AG04450 (cell line): ENCODE data around the gene FAM171A2. TPM values are rescaled to one million over a fixed set of nuclear protein-coding genes. Genes with fewer than 3 reads are reported as not detected.
"Not testable (repeated sequence)": the region's sequence is repeated elsewhere in the genome, so short reads cannot be mapped to it uniquely, and the experiment has no call there.

Experiments used
- CTCF ChIA-PET: fragments of 300-600, 350-600 bp; formaldehyde crosslinking; extraction: SDS; loops from one replicate; lab custom pipeline; 2022; ENCODE audit warnings: antibody characterized with exemption, inconsistent platforms; lab: Charles Lee
- POLR2A ChIA-PET: fragments of 350-600 bp; formaldehyde crosslinking; extraction: SDS; loops from one replicate; lab custom pipeline; 2021; ENCODE audit warnings: antibody characterized with exemption, inconsistent platforms; lab: Yijun Ruan, JAX
- DNase-seq: peaks from one replicate; pipeline ENCODE4 v3.0.0-alpha.2; 2011; ENCODE audit warnings: low read depth, low spot score
- H3K27ac ChIP-seq: one replicate; pipeline ENCODE4 v1.5.1; 2012; ENCODE audit warnings: low read depth, low read length, control low read depth
- H3K27me3 ChIP-seq: one replicate; pipeline ENCODE4 v1.6.0; 2012; ENCODE audit warnings: low read length; ENCODE audit not compliant: control insufficient read depth, insufficient read depth
- H3K4me3 ChIP-seq: 2 replicates; pipeline ENCODE4 v1.5.1; 2011; ENCODE audit warnings: mild to moderate bottlenecking, low read depth, low read length, control low read depth
- H3K9me3 ChIP-seq: 2 replicates; pipeline ENCODE4 v1.5.1; 2012; ENCODE audit warnings: low read length; ENCODE audit not compliant: control insufficient read depth, insufficient read depth
- polyA plus RNA-seq: library from polyadenylated mRNA; depleted of rRNA; stranded (reverse); fragments of >200 nt; gene quantifications from 2 replicates; pipeline ENCODE4 v1.2.3, GENCODE V29; 2011
- TF ChIP-seq, protein P1 (sequence below): IDR thresholded peaks from 2 replicates; pipeline ENCODE4 v1.5.1; 2011; ENCODE audit warnings: low read depth, low read length, control low read depth, inconsistent platforms

FAM171A2 gene
- polyA plus RNA-seq, 1 experiment: 5.3 TPM

GRCh38 chr17:44351464-44351863 lies 12.2 kb downstream of the FAM171A2 start:
- H3K4me3 ChIP-seq: no peak overlapping the region
- no peaks in the 10 kb centered on the region; the same call in 1 of the 2 replicates for H3K9me3 ChIP-seq
- DNase-seq: no peak
- CTCF ChIA-PET: interaction anchor here (0.6 to 2.5 kb wide), 6 partner anchors 8 to 147 kb away, joined by 3 to 11 read pairs (median 4); partner anchors contain the start of gene FAM171A2
- H3K27ac ChIP-seq: no peak overlapping the region
- POLR2A ChIA-PET: no interaction called here
- no peaks in the 10 kb centered on the region for H3K27me3 ChIP-seq
- TF ChIP-seq, protein P1, sequence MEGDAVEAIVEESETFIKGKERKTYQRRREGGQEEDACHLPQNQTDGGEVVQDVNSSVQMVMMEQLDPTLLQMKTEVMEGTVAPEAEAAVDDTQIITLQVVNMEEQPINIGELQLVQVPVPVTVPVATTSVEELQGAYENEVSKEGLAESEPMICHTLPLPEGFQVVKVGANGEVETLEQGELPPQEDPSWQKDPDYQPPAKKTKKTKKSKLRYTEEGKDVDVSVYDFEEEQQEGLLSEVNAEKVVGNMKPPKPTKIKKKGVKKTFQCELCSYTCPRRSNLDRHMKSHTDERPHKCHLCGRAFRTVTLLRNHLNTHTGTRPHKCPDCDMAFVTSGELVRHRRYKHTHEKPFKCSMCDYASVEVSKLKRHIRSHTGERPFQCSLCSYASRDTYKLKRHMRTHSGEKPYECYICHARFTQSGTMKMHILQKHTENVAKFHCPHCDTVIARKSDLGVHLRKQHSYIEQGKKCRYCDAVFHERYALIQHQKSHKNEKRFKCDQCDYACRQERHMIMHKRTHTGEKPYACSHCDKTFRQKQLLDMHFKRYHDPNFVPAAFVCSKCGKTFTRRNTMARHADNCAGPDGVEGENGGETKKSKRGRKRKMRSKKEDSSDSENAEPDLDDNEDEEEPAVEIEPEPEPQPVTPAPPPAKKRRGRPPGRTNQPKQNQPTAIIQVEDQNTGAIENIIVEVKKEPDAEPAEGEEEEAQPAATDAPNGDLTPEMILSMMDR: no peak

DNA sequence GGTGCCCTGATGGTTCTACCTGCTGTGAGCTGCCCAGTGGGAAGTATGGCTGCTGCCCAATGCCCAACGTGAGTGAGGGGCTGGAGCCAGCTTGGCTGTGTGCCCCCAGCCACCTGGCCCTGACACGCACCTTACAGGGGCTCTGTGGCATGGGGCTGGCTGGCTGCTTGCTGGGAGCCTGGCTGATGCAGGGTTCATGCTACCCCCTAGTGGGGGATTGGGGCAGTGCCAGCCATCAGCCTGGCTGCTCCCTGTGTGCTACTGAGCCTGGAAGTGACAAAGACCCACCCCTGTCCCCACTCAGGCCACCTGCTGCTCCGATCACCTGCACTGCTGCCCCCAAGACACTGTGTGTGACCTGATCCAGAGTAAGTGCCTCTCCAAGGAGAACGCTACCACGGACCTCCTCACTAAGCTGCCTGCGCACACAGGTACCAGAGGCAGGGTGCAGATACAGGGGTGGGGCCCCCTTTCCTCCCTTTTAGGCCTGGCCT lies 12.9 kb downstream of the FAM171A2 start:
- ChIA-PET POLR2A (no interaction called here), CTCF (interaction anchor here (0.6 to 2.5 kb wide), 7 partner anchors 9 to 173 kb away, joined by 3 to 11 read pairs (median 3); partner anchors contain the start of gene FAM171A2)
- H3K4me3 ChIP-seq: no peak overlapping the region
- DNase-seq: no peak
- TF ChIP-seq, protein P1: peak; percentile 81
- H3K27me3 ChIP-seq: no peaks in the 10 kb centered on the region
- H3K27ac ChIP-seq: no peak overlapping the region
- H3K9me3 ChIP-seq: no peaks in the 10 kb centered on the region; the same call in 1 of the 2 replicates

GRCh38 chr17:44349553-44350070 lies 14.0 kb downstream of the FAM171A2 start:
- TF ChIP-seq, protein P1: no peak
- CTCF ChIA-PET: interaction anchor here (0.8 kb wide), 1 partner anchor 174 kb away, joined by 4 read pairs; no protein-coding TSS in a partner anchor
- POLR2A ChIA-PET: no interaction called here
- Histone ChIP-seq H3K4me3 (no peak overlapping the region), H3K9me3 (no peaks in the 10 kb centered on the region), H3K27ac (no peak overlapping the region), H3K27me3 (no peaks in the 10 kb centered on the region)
- DNase-seq: no peak

DNA sequence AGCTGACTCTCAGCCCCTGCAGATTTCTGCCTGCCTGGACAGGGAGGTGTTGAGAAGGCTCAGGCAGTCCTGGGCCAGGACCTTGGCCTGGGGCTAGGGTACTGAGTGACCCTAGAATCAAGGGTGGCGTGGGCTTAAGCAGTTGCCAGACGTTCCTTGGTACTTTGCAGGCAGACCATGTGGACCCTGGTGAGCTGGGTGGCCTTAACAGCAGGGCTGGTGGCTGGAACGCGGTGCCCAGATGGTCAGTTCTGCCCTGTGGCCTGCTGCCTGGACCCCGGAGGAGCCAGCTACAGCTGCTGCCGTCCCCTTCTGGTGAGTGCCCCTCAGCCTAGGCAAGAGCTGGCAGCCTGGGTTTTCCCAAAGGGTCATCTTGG lies 14.7 kb downstream of the FAM171A2 start:
- CTCF ChIA-PET: no interaction called here
- no peaks in the 10 kb centered on the region for H3K27me3 ChIP-seq
- DNase-seq: no peak
- no peaks in the 10 kb centered on the region for H3K9me3 ChIP-seq
- H3K27ac ChIP-seq: no peak overlapping the region
- TF ChIP-seq, protein P1: no peak
- POLR2A ChIA-PET: no interaction called here
- no peak overlapping the region for H3K4me3 ChIP-seq

GRCh38 chr17:44348234-44348987 lies 15.2 kb downstream of the FAM171A2 start:
- ChIA-PET CTCF (interaction anchor here (1.5 kb wide), 1 partner anchor 174 kb away, joined by 4 read pairs; no protein-coding TSS in a partner anchor), POLR2A (no interaction called here)
- no peak for DNase-seq
- Histone ChIP-seq H3K27me3 (no peaks in the 10 kb centered on the region), H3K4me3 (no peak overlapping the region), H3K9me3 (no peaks in the 10 kb centered on the region), H3K27ac (no peak overlapping the region)
- TF ChIP-seq, protein P1: no peak

GRCh38 chr17:44347206-44348055 lies 16.2 kb downstream of the FAM171A2 start:
- not testable (repeated sequence) for H3K4me3 ChIP-seq, H3K27ac ChIP-seq, H3K9me3 ChIP-seq, DNase-seq, H3K27me3 ChIP-seq
- ChIA-PET CTCF (interaction anchor here (1.5 kb wide), 1 partner anchor 175 kb away, joined by 4 read pairs; no protein-coding TSS in a partner anchor), POLR2A (interaction anchor here (0.7 kb wide), 1 partner anchor 161 kb away, joined by 3 read pairs; no protein-coding TSS in a partner anchor)
